Uterus (tissue), 4 donors: ENCODE measurements around the gene CYSTM1. TPM values are rescaled to one million over a fixed set of nuclear protein-coding genes. Genes with fewer than 3 reads are reported as not detected.

Source experiments
- DNase-seq, 2 donors: peaks; one replicate each; pipeline ENCODE4 v3.0.0-alpha.2; 2019 to 2020
- H3K27ac ChIP-seq, 2 donors: fragments of 200-600 bp; sonication (generic); 1 replicate in 1 of 2; 2 replicates in 1 of 2; pipeline ENCODE4 v1.5.1; 2016 to 2018
- H3K27me3 ChIP-seq, 2 donors: fragments of 200-600 bp; sonication (generic); one replicate each; pipeline ENCODE4 v1.5.1; 2018 to 2019; ENCODE audit warnings: control low read depth in 1 of 2
- H3K36me3 ChIP-seq, 2 donors: fragments of 200-600 bp; sonication (generic); one replicate each; pipeline ENCODE4 v1.5.1; 2019; ENCODE audit warnings: control low read depth in 1 of 2
- H3K4me1 ChIP-seq, 2 donors: fragments of 200-600 bp; sonication (generic); one replicate each; pipeline ENCODE4 v1.5.1; 2018 to 2019; ENCODE audit warnings: control low read depth in 1 of 2
- H3K4me3 ChIP-seq, 2 donors: fragments of 200-600 bp; sonication (generic); 1 replicate in 1 of 2; 2 replicates in 1 of 2; pipeline ENCODE4 v1.5.1; 2018 to 2019; ENCODE audit warnings: mild to moderate bottlenecking in 1 of 2
- H3K9me3 ChIP-seq, 2 donors: fragments of 200-600 bp; sonication (generic); one replicate each; pipeline ENCODE4 v1.5.1; 2019; ENCODE audit warnings: control low read depth in 1 of 2
- POLR2A ChIP-seq, 2 donors: fragments of 450-650 bp; IDR thresholded peaks; one replicate each; pipeline ENCODE4 v1.6.1; 2016; ENCODE audit warnings: antibody characterized with exemption in 2 of 2, mild to moderate bottlenecking in 1 of 2, moderate library complexity in 1 of 2
- intact Hi-C: fragments of 100-400 bp; cut with DNase I; formaldehyde crosslinking; loops from one replicate; pipeline ENCODE4 v1.15.1; 2023; ENCODE audit warnings: low total_unique reads
- total RNA-seq, 4 donors: library from RNA; depleted of rRNA in 3 of 4; stranded (reverse); fragments of >200 nt in 3 of 4; gene quantifications; one replicate each; pipeline versions ENCODE4 v1.1.0 to v1.2.4, GENCODE V29; 2014 to 2023
- TF ChIP-seq, protein P1 (sequence below), 4 experiments: fragments of 200-600 bp in 2 of 4; fragments of 450-650 bp in 2 of 4; sonication (generic) in 2 of 4; IDR thresholded peaks; one replicate each; pipeline ENCODE4 v1.5.1; 2016 to 2019; ENCODE audit warnings: antibody characterized with exemption in 4 of 4, mild to moderate bottlenecking in 2 of 4, moderate library complexity in 1 of 4
- donor health status: DM: yes; HTN: yes; CAD: no.

CYSTM1 gene
- total RNA-seq, 4 donors from 2014 or later: 4.4 to 76.8 (median 45.3) TPM

DNA sequence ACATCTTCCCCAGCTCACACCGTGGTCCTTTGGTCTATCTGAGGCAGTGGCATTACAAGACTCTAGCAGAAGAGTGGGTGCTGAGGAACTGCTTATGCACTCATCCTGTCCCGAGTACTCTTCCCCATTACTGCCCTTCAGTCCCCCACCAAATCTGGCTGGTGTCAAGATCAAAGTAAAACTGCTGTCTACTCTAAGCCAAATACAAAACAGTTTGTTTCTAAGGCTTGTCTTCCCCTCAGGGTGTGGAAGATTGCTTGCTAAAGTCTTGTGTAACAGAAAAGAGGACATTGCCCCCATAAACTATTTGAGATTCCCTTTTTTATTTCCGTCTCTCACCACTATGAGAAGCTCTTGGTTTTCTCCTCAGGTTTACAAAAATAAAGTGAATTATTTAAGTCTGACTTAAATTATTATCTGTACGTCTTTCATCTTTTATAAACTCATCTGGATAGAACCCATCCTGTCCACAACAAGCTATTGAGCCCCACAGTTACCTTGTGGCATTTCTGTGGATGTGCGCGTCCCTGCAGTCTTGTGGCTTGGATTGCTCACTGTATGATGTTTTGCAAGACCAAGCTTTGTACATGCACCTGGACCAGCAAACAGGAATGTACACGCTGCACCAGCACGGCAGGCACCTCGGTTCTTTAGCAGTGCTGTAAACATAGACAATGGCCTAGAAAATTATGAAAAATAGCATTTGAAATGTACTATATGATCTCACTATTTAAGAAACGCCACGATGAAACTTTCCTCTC lies 61.0 kb downstream of the CYSTM1 start:
- no peak for TF ChIP-seq POLR2A (IDR thresholded peaks at IDR 0.05)
- TF ChIP-seq, protein P1, sequence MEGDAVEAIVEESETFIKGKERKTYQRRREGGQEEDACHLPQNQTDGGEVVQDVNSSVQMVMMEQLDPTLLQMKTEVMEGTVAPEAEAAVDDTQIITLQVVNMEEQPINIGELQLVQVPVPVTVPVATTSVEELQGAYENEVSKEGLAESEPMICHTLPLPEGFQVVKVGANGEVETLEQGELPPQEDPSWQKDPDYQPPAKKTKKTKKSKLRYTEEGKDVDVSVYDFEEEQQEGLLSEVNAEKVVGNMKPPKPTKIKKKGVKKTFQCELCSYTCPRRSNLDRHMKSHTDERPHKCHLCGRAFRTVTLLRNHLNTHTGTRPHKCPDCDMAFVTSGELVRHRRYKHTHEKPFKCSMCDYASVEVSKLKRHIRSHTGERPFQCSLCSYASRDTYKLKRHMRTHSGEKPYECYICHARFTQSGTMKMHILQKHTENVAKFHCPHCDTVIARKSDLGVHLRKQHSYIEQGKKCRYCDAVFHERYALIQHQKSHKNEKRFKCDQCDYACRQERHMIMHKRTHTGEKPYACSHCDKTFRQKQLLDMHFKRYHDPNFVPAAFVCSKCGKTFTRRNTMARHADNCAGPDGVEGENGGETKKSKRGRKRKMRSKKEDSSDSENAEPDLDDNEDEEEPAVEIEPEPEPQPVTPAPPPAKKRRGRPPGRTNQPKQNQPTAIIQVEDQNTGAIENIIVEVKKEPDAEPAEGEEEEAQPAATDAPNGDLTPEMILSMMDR (IDR thresholded peaks at IDR 0.05): no peak
- Histone ChIP-seq H3K4me3 (no peak overlapping the region), H3K36me3 (no peaks in the 10 kb centered on the region), H3K9me3 (no peaks in the 10 kb centered on the region), H3K4me1 (peaks cover 1 to 8% of the 10 kb centered on the region in 2 donors), H3K27me3 (no peaks in the 10 kb centered on the region), H3K27ac (no peak overlapping the region)
- intact Hi-C loops: no loop called here
- no peak for DNase-seq

DNA sequence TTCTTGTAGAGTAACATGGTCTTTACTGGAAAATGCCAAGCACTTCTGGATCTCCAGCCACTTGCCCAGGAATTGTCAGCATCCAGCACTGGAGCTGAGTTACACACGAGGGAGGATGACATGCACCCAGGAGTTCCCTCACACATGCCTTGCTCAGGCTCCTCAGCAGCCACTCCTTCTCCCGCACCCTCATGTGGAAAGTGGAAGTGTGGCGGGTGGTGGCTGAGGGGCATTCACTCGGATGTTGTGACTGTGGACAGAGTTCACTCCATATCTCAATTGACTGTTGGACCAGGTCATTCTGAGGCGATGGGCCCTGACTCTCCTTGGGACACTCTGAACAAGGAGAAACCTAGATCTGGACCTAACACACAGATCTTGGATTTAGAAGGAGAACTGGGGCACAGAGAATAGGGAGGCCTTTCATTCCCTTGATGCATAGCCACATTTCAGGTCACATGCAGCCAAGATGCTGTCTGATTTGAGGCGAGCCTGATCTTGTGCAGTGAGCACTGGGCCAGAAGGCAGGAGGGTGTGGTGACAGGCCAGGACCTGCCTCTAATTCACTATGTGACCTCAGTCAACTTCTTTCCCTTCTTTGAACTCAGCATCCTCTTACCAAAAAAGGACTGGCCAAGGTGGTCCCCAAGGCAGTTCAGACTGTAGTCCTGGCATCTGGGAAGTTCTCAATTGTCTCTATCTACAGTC lies 62.1 kb downstream of the CYSTM1 start:
- intact Hi-C loops: no loop called here
- Histone ChIP-seq H3K9me3 (no peaks in the 10 kb centered on the region), H3K27ac (no peak overlapping the region), H3K27me3 (no peaks in the 10 kb centered on the region), H3K4me1 (peaks cover 6 to 16% of the 10 kb centered on the region in 2 donors), H3K36me3 (no peaks in the 10 kb centered on the region), H3K4me3 (no peak overlapping the region)
- TF ChIP-seq, protein P1 (IDR thresholded peaks at IDR 0.05): no peak
- no peak for TF ChIP-seq POLR2A (IDR thresholded peaks at IDR 0.05)
- DNase-seq: no peak

DNA sequence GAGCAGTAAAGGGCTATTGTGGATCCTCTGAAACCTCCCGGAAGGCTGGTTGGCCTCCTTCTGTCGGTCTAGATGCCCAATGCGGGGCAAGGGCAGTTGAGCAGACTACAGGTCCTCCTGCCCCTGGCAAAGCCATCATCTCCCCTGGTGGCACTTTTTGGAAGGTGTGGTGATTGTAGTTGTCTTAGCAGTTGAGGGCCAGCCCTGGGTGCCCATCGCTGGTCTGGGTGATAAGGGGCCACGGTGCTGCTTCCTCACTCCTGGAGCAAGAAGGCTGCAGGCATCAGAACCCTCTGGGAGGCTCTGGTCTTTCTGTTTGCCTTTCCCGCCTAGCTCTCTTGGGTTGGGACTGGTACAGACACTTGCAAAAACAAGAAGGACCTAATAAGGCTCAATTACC lies 63.8 kb downstream of the CYSTM1 start:
- Histone ChIP-seq H3K4me3 (no peak overlapping the region), H3K4me1 (peaks cover 6 to 16% of the 10 kb centered on the region in 2 donors), H3K27ac (no peak overlapping the region), H3K9me3 (no peaks in the 10 kb centered on the region), H3K27me3 (no peaks in the 10 kb centered on the region), H3K36me3 (no peaks in the 10 kb centered on the region)
- DNase-seq: no peak
- no peak for TF ChIP-seq POLR2A (IDR thresholded peaks at IDR 0.05)
- TF ChIP-seq, protein P1 (IDR thresholded peaks at IDR 0.05): no peak
- intact Hi-C loops: no loop called here

DNA sequence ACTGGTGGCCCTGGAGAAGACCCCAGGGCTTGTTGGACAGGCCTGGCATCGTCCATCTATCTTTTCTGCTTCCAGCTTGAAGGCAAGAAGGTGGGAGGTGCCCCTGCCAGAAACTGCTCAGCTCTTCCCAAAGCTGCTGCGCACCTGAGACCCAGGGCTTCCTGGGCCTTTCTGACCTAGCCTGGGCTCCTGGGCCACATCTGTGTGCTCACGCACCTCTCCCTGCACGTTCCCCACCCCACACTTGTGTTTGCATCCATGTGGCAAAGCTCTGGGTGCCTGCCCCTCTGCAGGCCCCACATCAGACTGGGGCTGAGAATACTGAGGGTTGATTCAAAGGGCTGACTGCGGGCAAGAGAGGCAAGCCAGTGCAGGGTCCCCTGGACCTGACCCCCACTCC lies 64.5 kb downstream of the CYSTM1 start:
- intact Hi-C loops: no loop called here
- Histone ChIP-seq H3K27ac (no peak overlapping the region), H3K9me3 (no peaks in the 10 kb centered on the region), H3K27me3 (no peaks in the 10 kb centered on the region), H3K4me1 (peaks cover 6 to 16% of the 10 kb centered on the region in 2 donors), H3K4me3 (no peak overlapping the region), H3K36me3 (no peaks in the 10 kb centered on the region)
- TF ChIP-seq POLR2A (IDR thresholded peaks at IDR 0.05): no peak
- TF ChIP-seq, protein P1 (IDR thresholded peaks at IDR 0.05): no peak
- DNase-seq: no peak
